PC-3 (cell line): ENCODE data around the gene TLE6.
"Not testable (repeated sequence)": the region's sequence is repeated elsewhere in the genome, so short reads cannot be mapped to it uniquely, and the experiment has no call there.

ENCODE experiments used
- EZH2phosphoT487 ChIP-seq: fragments of 300-600 bp; sonication (generic); IDR thresholded peaks from 2 replicates; pipeline ENCODE4 v1.6.1; 2018; ENCODE audit warnings: mild to moderate bottlenecking, antibody characterized with exemption, low read length, borderline replicate concordance
- TF ChIP-seq, protein P1 (sequence below): fragments of 300-600 bp; sonication (generic); conservative IDR thresholded peaks from 2 replicates; pipeline ENCODE4 v1.5.1; 2017; ENCODE audit warnings: antibody characterized with exemption, low read depth, mild to moderate bottlenecking, low read length

DNA sequence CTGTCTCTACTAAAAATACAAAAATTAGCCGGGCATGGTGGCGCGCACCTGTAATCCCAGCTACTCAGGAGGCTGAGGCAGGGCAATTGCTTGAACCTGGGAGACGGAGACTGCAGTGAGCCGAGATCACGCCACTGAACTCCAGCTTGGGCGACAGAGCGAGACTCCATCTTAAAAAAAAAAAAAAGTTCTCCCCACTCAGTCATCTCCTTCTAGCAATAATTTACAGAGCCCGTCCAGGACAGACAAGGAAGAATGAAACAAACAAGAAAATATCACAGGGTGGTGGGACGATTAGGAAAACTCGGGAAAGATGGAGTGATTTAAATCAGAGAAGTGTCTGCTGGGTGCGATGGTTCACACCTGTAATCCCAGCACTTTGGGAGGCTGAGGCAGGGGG is 13.7 kb upstream of the TLE6 start:
- TF ChIP-seq, protein P1, sequence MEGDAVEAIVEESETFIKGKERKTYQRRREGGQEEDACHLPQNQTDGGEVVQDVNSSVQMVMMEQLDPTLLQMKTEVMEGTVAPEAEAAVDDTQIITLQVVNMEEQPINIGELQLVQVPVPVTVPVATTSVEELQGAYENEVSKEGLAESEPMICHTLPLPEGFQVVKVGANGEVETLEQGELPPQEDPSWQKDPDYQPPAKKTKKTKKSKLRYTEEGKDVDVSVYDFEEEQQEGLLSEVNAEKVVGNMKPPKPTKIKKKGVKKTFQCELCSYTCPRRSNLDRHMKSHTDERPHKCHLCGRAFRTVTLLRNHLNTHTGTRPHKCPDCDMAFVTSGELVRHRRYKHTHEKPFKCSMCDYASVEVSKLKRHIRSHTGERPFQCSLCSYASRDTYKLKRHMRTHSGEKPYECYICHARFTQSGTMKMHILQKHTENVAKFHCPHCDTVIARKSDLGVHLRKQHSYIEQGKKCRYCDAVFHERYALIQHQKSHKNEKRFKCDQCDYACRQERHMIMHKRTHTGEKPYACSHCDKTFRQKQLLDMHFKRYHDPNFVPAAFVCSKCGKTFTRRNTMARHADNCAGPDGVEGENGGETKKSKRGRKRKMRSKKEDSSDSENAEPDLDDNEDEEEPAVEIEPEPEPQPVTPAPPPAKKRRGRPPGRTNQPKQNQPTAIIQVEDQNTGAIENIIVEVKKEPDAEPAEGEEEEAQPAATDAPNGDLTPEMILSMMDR, result not testable (repeated sequence)
- not testable (repeated sequence) for TF ChIP-seq EZH2phosphoT487
